GM18498 (cell line): Measurements from ENCODE around the gene C10orf143.
"Not testable (repeated sequence)": the region's sequence is repeated elsewhere in the genome, so short reads cannot be mapped to it uniquely, and the experiment has no call there.

ENCODE experiments used
- ATAC-seq: cut with Tn5 transposase; IDR thresholded peaks from one replicate; pipeline ENCODE4 v1.9.1; 2021; ENCODE audit warnings: mild to moderate bottlenecking, moderate library complexity; ENCODE audit not compliant: unreplicated experiment

C10orf143 gene

DNA sequence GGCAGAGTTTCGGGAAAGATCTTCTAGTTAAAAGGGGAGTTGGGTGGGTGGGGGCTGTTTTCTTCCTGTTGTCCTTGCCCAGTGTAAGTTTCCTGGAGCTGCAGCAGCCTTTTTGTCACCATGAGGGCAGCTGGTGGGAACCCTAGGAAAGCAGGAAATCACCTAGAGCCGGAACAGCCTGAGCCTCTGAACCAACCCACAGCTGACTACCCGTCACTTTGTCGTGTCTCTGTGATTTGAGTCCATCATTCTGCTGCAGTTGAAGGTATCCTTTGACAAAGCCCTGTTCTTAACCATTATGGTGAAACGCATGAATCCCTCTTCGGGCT lies 1.2 kb upstream of the C10orf143 start:
- no peak for ATAC-seq

- ATAC-seq: peak; percentile 88
These were observed 652 bp upstream of the C10orf143 start for GRCh38 chr10:130111113-130111851.

- no peak for ATAC-seq
These were observed 809 bp downstream of the C10orf143 start for GRCh38 chr10:130109796-130110245.

DNA sequence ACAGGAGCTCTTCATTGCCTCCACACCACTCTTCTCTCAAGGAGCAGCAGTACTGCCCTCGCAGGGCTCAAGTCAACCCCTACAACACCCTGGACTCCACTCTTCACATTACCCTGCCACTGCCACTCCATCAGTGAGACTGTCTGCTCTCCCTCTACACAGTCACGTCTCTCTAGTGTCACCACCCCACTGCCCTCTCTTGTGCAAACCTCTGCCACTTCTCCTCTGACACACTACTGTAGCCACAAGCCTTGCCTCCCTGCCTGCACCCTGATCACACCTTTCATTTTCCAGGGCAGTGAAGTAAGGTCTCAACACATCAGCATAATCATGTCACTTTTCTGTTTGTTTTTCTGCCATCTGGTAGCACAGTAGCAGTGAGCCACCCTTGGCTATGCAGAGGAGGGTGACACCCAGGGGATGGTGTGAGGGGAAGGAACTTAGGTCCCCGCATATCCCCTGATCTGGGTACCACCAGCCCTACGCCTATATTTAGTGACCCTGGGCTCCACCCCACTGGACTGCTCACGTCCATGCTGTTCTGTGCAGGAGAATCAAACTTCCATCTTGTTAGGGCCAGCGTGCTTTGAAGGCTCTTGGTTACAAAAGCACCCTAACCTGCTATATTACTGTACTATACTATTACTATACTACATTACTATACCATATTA lies 1.6 kb downstream of the C10orf143 start:
- ATAC-seq: no peak

DNA sequence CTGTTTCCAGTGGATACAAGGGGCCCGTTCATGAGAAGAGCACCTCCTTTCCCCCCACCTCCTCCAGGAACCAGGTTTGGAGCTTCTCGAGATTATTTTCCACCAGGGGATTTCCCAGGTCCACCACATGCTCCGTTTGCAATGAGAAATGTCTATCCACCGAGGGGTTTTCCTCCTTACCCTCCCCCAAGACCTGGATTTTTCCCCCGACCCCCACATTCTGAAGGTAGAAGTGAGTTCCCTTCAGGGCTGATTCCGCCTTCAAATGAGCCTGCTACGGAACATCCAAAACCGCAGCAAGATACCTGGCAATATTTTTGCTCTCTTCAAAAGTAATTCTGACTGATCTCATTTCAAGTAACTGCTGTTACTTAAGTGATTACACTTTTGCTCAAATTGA lies 2.5 kb downstream of the C10orf143 start:
- ATAC-seq: not testable (repeated sequence)

DNA sequence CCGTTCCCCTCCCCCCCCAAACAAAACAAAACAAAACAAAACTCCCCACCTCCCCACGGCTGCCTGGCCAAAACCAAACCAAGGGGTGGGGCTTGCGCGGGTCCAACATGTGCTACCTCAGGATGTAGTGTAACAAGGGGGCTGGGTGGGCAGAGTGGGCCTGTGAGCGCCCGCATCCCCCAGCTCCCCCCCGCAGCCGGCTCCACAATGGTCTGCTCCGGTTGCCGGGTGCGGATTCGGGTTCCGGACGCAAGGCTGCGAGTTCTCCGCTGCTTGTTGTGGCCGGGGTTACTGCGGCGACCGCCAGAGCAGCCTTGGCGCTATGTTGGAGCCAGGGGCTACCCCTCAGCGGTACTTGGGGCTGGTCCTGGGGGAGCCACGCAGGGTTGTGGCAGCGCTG lies 4.9 kb downstream of the C10orf143 start:
- no peak for ATAC-seq

GRCh38 chr10:130099344-130099743 lies 11.3 kb downstream of the C10orf143 start:
- no peak for ATAC-seq

- ATAC-seq: not testable (repeated sequence)
These were observed 20.1 kb downstream of the C10orf143 start for GRCh38 chr10:130090565-130090964.

GRCh38 chr10:130080461-130080814 lies 30.2 kb downstream of the C10orf143 start:
- no peak for ATAC-seq

GRCh38 chr10:130079614-130080460 lies 30.8 kb downstream of the C10orf143 start:
- ATAC-seq: no peak

GRCh38 chr10:130078120-130078519 lies 32.5 kb downstream of the C10orf143 start:
- no peak for ATAC-seq

DNA sequence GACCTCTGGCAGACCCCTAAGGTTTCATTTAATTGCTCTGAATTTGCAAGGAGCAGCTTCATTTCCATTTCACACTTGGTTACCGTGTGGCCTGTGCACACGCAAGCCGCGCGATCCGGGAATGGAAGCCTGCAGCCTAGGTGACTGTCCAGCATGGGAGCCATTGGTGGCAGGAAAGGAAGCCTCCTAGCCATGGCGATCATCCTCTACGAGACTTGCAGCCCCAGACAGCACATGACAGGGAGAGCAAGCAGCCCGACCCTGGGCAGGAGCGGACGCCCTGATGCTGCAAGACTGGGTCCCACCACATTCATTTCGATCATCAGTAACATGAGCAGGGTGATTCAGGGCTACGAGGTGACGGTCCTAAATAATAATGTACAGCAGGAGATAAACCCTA lies 33.9 kb downstream of the C10orf143 start:
- no peak for ATAC-seq

DNA sequence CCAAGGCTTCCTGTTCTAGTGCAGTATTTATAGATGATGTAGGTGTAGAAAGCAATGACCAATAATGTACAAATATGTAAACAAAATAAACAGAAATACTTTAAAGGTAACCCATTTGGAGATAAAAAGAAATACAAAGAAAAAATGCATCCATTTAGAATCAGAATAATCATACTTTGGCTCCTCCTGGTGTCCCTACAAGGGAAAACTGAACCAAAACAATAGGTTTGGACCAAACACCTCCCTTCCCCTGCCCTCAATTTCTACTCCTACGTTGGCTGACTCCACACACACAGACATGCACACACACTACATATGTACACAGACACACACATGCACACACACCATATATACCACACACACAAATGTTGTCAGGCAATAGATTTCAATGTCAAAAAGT lies 36.0 kb downstream of the C10orf143 start:
- no peak for ATAC-seq

GRCh38 chr10:130073912-130074311 lies 36.7 kb downstream of the C10orf143 start:
- ATAC-seq: no peak

DNA sequence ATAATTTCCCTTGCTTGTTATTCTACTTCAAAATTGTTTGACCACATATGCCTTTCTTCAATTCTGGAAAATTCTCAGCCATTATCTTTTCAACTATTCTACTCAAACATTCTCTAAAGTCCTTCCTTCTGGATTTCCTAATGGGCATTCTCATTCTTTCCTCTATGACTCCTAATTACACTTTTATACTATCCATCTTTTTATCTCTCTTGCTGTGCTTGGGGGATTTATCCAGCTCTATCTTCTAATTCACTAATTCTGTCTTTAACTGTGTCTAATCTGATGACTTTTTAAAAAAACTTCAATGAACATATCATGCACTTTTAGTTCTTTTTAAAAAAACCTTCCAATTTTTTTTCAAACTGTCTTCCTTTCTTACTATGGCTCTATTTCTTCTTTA lies 38.4 kb downstream of the C10orf143 start:
- no peak for ATAC-seq

- no peak for ATAC-seq
These were observed 42.7 kb downstream of the C10orf143 start for GRCh38 chr10:130067893-130068292.

DNA sequence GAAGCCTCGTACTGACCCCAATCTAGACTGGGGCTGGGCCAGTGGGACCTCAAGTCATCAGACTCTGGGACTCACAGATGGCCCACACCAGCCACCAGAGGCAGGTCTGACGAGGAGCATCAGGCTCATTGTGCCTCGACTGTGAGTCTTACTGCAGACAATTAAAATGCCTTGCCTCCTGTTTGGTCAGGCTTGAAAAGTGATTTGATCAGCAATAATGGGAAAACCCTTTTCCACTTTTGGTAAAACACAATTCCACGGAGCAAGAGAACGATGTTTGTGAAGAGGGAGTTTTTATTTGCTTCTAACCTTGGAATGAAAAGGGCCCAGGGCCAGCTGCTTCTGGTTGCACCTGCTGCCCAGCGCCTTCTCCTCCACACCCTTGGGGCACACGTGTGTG lies 43.9 kb downstream of the C10orf143 start:
- no peak for ATAC-seq

DNA sequence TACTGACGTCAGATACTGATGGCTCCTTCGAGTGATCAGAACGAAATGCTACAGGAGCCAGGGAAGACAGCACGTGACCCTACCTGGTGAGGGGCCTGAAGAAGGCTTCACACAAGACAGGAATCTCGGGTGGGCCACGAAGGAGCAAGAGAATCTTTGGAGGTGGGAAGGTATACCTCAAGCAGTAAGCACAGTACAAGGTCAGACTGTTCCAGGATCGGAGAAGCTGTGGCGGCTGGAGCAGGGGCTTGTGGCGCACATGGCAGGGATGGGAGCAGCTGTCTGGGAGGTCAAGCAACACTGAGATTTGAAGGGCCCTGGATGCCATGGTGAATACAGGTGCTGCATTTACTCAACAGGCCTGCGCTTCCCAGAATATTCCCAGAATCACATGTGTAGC lies 45.4 kb downstream of the C10orf143 start:
- no peak for ATAC-seq

GRCh38 chr10:130064783-130065182 lies 45.8 kb downstream of the C10orf143 start:
- no peak for ATAC-seq

DNA sequence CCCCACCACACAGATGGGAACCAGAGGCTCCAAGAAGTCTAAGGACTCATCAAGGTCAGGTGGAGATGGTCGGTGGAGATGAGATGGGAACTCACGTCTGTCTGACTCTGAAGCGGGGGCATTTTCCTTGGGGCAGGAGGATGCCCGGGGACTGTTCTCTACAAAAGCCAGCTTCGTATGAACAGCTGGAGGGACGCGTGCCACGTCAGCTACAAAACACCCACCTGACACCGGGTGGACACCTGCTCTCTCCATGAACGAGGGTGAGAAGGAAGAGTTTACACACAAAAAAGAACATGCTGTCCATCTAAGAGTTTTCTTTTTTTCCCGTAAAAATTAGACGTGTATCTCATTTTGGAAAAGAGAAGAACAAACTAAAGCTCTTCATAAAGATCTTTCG lies 47.7 kb downstream of the C10orf143 start:
- ATAC-seq: no peak

DNA sequence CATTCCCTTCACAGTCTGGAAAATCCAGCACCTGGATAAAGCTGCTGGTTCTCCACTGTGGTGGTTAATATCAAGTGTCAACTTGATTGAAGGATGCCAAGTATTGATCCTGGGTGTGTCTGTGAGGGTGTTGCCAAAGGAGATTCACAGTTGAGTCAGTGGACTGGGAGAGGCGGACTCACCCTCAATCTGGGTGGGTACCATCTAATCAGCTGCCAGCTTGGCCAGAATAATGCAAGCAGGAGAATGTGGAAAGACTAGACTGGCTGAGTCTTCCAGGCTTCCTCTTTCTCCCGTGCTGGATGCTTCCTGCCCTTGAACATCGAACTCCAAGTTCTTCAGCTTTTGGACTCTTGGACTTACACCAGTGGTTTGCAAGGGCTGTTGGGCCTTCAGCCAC lies 48.4 kb downstream of the C10orf143 start:
- no peak for ATAC-seq

DNA sequence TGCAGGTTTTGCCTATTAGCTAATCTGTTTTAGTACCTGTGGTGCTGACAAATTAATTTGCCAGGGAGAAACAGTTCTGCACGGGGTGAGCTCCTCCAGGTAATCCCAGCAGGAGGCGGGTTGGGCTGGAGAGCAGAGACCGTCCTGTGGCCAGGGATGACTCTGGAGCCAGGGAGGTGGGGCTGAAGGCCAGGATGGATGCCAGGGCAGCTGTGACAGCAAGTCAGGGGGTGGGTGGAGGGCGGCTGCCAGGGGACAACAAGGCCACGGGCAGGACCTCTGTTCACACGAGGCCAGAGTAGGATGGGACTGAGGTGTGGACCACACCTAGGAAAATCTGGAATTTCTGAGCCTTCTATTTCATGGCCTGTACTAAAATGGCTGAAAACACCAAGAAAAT lies 48.9 kb downstream of the C10orf143 start:
- no peak for ATAC-seq
